ENCODE data around the gene RNF20.
"Not testable (repeated sequence)": the region's sequence is repeated elsewhere in the genome, so short reads cannot be mapped to it uniquely, and the experiment has no call there.

- not testable (repeated sequence) for TF ChIP-seq CTCF (conservative IDR thresholded peaks at IDR 0.05 in 1 of 2, IDR thresholded peaks at IDR 0.05 in 1 of 2; ENCODE audit: extremely low read depth in 1 of 2, insufficient read depth in 1 of 2, low read depth in 1 of 2, low read length in 2 of 2); EZH2 (IDR thresholded peaks at IDR 0.05; ENCODE audit: borderline replicate concordance, low read length)
Observed at GRCh38 chr9:101590074-101590473, 56.4 kb downstream of the RNF20 start.

Measured in mammary epithelial cell (primary cell).